ENCODE results near the gene GSTM2.
A peak's percentile ranks its signal among the peaks of the same experiment; 100 is the strongest.

GSTM2 gene

DNA sequence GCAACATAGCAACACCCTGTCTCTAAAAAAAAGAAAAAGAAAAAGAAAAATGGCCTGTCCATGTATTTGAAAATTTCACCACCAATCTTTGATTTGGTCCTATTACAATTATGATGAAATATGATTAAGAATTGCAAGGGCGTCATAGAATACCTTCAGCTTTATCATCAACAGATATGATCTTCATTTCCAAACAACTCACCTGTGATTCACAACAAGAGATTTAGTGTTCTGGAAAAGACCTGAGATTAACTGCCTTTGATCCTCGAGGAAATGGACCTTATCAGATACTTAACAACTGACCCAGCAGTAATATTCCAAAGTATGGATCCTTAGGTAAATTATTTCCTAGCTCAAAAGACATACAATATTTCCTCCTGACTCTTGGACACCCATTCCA, 15.5 kb upstream of the GSTM2 start:
- Mint-ChIP-seq H3K4me3 (peak overlapping the region in 1 of 3 experiments; percentile 19), H3K27me3 (ENCODE audit: low read depth) (peaks cover 25% of the 10 kb centered on the region), H3K27ac (no peak overlapping the region), H3K36me3 (ENCODE audit: low read depth) (no peaks in the 10 kb centered on the region), H3K9me3 (no peaks in the 10 kb centered on the region), H3K4me1 (peaks cover 33% of the 10 kb centered on the region)
- TF ChIP-seq, protein P1, sequence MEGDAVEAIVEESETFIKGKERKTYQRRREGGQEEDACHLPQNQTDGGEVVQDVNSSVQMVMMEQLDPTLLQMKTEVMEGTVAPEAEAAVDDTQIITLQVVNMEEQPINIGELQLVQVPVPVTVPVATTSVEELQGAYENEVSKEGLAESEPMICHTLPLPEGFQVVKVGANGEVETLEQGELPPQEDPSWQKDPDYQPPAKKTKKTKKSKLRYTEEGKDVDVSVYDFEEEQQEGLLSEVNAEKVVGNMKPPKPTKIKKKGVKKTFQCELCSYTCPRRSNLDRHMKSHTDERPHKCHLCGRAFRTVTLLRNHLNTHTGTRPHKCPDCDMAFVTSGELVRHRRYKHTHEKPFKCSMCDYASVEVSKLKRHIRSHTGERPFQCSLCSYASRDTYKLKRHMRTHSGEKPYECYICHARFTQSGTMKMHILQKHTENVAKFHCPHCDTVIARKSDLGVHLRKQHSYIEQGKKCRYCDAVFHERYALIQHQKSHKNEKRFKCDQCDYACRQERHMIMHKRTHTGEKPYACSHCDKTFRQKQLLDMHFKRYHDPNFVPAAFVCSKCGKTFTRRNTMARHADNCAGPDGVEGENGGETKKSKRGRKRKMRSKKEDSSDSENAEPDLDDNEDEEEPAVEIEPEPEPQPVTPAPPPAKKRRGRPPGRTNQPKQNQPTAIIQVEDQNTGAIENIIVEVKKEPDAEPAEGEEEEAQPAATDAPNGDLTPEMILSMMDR (IDR thresholded peaks at IDR 0.05; ENCODE audit: unreplicated experiment in 3 of 3): no peak

DNA sequence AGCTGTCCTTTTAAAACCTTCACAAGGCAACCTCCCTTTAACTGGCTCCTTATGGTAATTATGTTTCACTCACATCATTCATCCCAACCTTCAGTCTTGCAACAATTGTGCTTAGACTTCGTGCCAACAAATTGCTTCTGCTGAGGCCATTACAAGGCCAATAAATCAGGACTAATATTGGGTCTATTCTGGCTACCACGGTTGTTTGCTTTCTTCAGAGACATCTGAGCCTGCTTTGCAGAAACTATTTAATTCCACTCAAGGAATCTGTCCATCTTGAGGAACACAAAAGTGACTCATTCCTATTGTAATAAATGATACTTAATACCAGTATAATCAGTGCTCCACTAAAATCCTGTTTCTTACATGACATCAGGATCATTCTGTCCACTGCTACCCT, 14.6 kb upstream of the GSTM2 start:
- H3K9me3 Mint-ChIP-seq: no peaks in the 10 kb centered on the region
- H3K27me3 Mint-ChIP-seq (ENCODE audit: low read depth): peaks cover 25% of the 10 kb centered on the region
- H3K27ac Mint-ChIP-seq: peak overlapping the region in 1 of 3 experiments; percentile 22
- peaks cover 33% of the 10 kb centered on the region for H3K4me1 Mint-ChIP-seq
- TF ChIP-seq, protein P1 (IDR thresholded peaks at IDR 0.05; ENCODE audit: unreplicated experiment in 3 of 3): no peak
- H3K4me3 Mint-ChIP-seq: peak overlapping the region; percentile 61 to 77 (median 70)
- no peaks in the 10 kb centered on the region for H3K36me3 Mint-ChIP-seq (ENCODE audit: low read depth)

GRCh38 chr1:109654519-109654918, 13.3 kb upstream of the GSTM2 start:
- TF ChIP-seq, protein P1 (IDR thresholded peaks at IDR 0.05; ENCODE audit: unreplicated experiment in 3 of 3): no peak
- Mint-ChIP-seq H3K36me3 (ENCODE audit: low read depth) (peaks cover 4% of the 10 kb centered on the region), H3K4me3 (peak overlapping the region; percentile 67 to 95 (median 71)), H3K4me1 (peaks cover 34% of the 10 kb centered on the region), H3K27ac (peak overlapping the region in 1 of 3 experiments; percentile 17), H3K9me3 (no peaks in the 10 kb centered on the region), H3K27me3 (ENCODE audit: low read depth) (peaks cover 25% of the 10 kb centered on the region)

GRCh38 chr1:109655615-109656519, 12.0 kb upstream of the GSTM2 start, which contains the start of gene GSTM4:
TSS of gene GSTM4 (plus strand) at chr1:109656099. CDS start at chr1:109656390, 291 bp downstream.
- Mint-ChIP-seq H3K9me3 (no peaks in the 10 kb centered on the region), H3K4me1 (peaks cover 42% of the 10 kb centered on the region), H3K27ac (peak within 1 kb of the TSS; percentile 71 to 95 (median 87)), H3K36me3 (ENCODE audit: low read depth) (peaks cover 12% of the 10 kb centered on the region), H3K4me3 (peak within 1 kb of the TSS; percentile 94 to 96 (median 95)), H3K27me3 (ENCODE audit: low read depth) (peaks cover 21% of the 10 kb centered on the region)
- TF ChIP-seq, protein P1 (IDR thresholded peaks at IDR 0.05; ENCODE audit: unreplicated experiment in 3 of 3): no peak

DNA sequence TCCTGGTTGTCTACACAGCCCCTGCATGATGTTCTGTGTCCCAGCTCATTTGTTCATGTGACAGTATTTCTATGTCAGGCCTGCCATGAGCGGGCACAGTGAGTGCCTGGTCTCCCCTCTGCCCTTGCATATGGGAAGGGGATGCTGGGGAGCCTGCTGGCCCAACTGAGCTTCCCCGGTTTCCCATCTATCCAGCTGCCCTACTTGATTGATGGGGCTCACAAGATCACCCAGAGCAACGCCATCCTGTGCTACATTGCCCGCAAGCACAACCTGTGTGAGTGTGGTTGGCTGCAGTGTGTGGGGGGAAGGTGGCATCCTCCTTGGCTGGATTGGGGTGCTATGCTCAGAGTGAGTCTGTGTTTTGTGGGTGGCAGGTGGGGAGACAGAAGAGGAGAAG, 10.5 kb upstream of the GSTM2 start:
- H3K9me3 Mint-ChIP-seq: no peaks in the 10 kb centered on the region
- H3K4me1 Mint-ChIP-seq: peaks cover 42% of the 10 kb centered on the region
- H3K27me3 Mint-ChIP-seq (ENCODE audit: low read depth): peaks cover 14% of the 10 kb centered on the region
- TF ChIP-seq, protein P1 (IDR thresholded peaks at IDR 0.05; ENCODE audit: unreplicated experiment in 3 of 3): no peak
- peaks cover 17% of the 10 kb centered on the region for H3K36me3 Mint-ChIP-seq (ENCODE audit: low read depth)
- H3K27ac Mint-ChIP-seq: no peak overlapping the region
- peak overlapping the region; percentile 78 to 94 (median 82) for H3K4me3 Mint-ChIP-seq

Measured in nephron (organoid).